Measurements from ENCODE around the gene CSNK2A3.

DNA sequence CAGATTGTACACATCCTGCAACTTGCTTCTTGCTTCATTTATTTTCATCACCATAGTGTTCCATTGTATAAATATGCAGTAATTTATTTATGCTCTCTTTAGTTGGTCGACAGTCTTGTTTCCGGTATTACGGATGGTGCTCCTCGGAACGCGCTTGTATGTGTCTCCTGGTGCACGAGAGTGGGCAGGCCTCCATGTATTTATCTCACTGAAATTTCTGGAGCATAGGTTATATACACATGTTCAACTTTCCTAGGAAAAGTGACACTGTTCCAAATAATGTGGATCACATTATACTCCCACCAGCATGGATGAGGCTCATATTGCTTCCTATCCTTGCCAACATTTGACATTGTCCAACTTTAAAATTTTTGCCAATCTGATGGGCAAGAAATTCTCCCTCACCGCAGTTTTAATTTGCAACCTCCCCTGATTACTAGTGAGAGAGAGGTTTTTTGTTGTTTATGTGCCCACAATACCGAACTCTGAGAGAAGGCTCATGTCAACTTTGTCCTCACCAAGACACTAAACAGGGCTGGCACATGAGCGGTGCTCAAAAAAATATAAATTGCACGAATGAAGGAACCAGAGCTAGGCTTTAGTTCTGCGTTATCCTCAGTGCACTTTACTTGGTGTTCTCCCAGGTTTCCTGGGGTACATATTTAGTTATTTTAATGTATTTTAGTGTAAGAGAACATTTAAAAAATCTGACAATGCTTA, 3.8 kb downstream of the CSNK2A3 start:
- TF ChIP-seq, protein P1, sequence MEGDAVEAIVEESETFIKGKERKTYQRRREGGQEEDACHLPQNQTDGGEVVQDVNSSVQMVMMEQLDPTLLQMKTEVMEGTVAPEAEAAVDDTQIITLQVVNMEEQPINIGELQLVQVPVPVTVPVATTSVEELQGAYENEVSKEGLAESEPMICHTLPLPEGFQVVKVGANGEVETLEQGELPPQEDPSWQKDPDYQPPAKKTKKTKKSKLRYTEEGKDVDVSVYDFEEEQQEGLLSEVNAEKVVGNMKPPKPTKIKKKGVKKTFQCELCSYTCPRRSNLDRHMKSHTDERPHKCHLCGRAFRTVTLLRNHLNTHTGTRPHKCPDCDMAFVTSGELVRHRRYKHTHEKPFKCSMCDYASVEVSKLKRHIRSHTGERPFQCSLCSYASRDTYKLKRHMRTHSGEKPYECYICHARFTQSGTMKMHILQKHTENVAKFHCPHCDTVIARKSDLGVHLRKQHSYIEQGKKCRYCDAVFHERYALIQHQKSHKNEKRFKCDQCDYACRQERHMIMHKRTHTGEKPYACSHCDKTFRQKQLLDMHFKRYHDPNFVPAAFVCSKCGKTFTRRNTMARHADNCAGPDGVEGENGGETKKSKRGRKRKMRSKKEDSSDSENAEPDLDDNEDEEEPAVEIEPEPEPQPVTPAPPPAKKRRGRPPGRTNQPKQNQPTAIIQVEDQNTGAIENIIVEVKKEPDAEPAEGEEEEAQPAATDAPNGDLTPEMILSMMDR (conservative IDR thresholded peaks at IDR 0.05; ENCODE audit: low read depth, low read length): no peak
- TF ChIP-seq EZH2 (IDR thresholded peaks at IDR 0.05; ENCODE audit: borderline replicate concordance, low read depth, low read length, poor library complexity, severe bottlenecking): no peak
